T-helper 22 cell (primary cell): ENCODE data around the gene AGAP1.

Experiments used
- DNase-seq: peaks from one replicate; pipeline ENCODE4 v3.0.0-alpha.2; 2020; ENCODE audit warnings: low read depth

AGAP1 gene

DNA sequence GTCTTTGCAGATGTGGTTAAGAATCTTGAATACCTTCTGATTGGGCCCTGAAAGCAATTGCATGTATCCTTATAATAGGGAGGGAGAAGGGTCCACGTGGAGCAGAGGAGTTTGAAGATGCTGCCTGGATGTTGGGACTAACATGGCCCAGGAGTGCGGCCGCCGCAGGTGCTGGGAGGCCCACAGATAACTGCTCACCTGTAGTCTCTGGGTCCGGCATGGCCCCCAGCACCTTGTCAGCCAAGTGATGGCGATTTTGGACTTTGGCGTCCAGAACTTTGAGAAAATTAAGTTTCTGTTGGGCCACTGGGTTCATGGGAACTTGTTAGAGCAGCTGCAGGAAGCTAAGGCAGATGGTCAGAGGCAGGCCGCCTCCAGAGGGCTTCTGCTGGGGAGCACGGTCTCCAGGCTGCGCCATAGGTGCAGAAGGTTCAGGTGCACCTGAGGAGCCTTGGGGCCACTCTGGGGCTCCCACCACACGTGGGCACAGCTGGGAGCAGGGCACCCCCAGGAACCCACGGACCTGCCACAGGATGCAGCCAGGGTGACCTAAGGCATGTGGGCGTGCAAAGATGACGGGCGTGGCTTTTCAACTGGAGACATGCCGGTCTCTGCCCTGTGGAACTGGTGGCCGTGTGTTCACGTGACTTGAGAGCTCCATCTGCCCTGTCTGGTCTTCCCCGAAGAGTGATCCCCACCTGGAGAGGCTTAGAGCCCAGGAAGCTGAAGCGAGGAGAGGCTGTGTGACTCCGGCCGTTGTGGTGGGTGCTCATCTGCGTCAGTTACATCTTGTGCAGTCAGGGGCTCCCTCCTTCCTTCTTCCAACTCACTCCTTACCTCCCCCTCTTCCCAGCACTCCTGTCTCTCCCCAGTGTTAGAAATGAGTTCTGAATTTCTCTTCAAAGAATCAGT lies 277.3 kb downstream of the AGAP1 start:
- no peak for DNase-seq

GRCh38 chr2:235773188-235773928 lies 279.5 kb downstream of the AGAP1 start:
- DNase-seq = no peak

DNA sequence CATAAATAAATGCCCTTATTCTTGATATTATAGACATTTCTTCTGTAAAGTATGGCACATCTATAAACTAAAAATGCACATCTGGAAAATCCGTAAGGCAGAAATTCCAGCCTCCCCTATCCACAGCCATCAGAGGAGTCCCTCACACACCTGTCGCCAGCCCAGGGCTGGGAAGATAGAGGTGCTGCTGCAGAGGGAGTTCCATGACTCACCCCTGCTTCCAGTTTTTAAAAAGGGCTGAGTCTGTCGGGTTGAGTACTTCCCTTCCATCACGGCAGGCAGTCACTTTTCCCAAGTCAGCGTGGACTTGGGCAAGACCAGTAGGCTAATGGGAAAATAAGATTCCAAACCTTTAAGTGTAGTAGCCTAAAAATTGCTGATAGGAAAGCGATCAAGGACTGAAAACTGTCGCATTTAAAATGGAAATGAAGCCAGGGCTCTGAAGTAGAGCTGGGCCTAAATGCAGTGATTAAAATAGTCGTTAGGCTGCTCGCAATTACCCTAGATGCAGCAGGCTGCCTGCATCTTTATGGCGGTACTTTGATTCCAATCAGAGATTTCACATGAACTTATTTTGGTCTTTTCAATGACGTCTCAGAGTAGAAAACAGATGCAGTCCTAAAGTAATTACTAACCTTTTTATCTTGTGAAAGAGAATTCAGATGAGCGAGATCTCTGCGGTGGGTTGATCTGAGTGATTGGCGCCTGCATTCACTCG lies 280.5 kb downstream of the AGAP1 start:
- no peak for DNase-seq

GRCh38 chr2:235776531-235776930 lies 282.7 kb downstream of the AGAP1 start:
- DNase-seq = no peak

DNA sequence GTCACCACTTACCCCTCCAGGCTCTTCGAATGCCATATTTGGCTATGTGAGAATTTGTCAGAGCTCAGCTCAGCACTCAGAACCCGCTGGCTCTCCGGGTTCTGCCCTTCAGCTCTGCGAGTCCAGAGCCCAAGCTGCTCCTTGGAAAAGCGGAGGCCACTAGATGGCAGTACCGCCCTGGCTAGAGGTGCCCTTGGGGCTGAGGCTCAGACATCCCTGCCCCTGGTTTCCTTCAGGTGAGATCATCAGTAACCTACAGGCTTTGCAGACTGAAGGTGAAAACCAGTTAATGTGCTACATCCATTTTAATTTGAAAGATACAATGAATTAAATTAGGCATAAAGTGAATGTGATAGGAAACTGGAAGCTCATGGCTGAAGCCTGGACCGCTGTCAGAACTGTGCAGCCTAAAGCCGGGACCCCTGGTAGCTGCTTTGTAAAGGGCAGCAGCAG lies 285.6 kb downstream of the AGAP1 start:
- DNase-seq = no peak

DNA sequence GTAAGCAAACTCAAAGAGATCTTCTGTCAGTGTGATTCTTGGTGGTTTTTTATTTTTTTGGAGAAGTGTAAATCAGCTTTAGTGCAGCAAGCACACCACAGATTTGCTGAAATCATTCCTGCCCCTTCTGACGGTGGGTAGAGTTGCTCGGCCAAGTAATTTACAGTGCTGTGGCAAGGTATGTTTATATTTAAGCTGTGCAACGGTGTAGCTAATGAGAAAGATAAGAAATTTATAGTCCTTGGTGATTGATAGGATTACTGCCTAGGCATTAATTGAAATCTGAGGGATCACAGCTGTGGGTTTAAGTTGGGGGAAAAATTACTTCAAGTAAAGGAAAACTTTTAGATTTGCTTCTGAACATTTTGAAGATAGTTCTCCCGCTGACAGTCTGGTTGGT lies 286.6 kb downstream of the AGAP1 start:
- DNase-seq = no peak

DNA sequence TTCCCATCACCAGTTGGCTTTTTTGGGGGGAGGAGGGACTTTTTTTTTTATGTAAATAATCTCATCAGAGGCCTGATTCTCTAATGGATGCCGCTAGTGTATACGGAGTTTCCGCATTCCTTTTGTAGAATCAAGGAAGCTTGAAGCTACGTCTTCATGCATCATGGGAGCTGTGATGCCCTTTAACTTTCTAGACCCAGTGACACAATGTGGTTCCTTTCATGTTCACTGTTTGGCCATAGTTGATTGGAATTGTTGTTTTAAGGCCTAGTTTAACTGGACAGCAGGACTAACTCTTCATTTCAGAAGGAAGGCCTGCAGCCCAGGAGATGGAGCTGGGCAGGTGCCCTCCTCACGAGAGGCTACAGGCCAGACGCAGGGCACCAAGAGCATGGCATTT lies 287.9 kb downstream of the AGAP1 start:
- no peak for DNase-seq

GRCh38 chr2:235784788-235785187 lies 290.9 kb downstream of the AGAP1 start:
- no peak for DNase-seq

DNA sequence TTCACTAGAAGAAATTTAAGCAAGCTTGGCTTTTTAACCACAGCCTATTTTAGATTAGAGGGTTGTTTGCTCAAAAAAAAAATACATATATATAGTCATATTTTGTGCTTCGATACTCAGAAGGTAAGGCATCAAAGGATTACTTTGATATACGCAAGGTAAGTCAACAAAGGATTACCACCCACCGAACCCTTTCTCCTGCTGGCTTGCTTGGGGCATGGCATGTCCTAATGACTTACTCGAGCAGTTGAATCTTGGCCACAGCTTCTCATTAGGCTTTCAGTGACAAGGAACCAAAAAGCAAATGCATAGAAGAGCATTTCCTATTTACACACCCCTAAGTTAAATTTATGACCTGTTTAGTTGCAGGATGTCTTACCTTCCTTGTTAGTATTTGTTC lies 295.7 kb downstream of the AGAP1 start:
- no peak for DNase-seq

DNA sequence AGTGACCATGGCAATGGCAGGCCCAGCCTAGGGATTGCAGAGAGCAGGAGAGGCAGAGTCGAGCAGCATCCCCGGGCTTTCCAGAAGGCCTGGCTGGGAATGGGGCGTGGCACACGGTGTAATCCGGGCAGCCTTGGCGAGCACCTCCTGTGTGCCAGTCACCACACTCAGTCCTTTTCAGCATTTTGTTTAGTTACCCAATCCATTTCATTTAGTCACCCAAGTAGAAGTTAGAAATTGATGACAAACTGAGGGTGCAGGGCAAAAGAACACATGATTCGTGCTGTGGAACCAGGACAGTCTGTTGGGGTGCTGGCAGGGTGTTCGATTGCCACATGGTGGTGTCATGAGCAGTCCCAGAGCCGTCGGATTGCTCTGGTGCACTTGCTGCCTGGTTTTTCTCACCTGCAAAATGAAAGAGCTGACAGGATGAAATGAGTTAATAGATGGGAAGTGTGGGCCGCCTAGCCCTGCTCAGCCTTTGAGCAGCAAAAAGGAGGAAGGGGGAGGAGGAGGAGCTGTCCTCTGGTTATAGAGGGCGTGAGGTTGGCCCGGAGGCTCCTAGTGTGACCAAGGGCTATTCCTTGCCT lies 299.4 kb downstream of the AGAP1 start:
- no peak for DNase-seq

- no peak for DNase-seq
Observed at GRCh38 chr2:235799281-235799680, 305.4 kb downstream of the AGAP1 start.

DNA sequence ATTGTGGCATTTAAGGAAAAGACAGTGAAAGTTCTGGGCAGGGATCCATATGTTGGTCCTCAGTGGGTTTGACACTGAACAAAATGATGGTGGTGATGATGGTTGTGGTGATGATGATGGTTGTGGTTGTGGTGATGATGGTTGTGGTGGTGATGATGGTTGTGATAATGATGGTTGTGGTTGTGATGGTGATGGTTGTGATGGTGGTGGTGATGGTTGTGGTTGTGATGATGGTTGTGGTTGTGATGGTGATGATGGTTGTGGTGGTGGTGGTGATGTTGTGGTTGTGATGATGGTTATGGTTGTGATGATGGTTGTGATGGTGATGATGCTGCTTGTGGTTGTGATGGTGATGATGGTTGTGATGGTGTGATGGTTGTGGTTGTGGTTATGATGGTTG lies 308.7 kb downstream of the AGAP1 start:
- DNase-seq = no peak

GRCh38 chr2:235803028-235803427 lies 309.2 kb downstream of the AGAP1 start:
- no peak for DNase-seq

- DNase-seq = no peak
Observed at GRCh38 chr2:235804676-235805075, 310.8 kb downstream of the AGAP1 start.

GRCh38 chr2:235806986-235807750 lies 313.3 kb downstream of the AGAP1 start:
- DNase-seq = no peak

- no peak for DNase-seq
Observed at GRCh38 chr2:235808366-235808765, 314.5 kb downstream of the AGAP1 start.

GRCh38 chr2:235810252-235810651 lies 316.4 kb downstream of the AGAP1 start:
- DNase-seq = no peak

- DNase-seq = no peak
Observed at GRCh38 chr2:235810846-235811245, 317.0 kb downstream of the AGAP1 start.

GRCh38 chr2:235811446-235812184 lies 317.8 kb downstream of the AGAP1 start:
- no peak for DNase-seq

DNA sequence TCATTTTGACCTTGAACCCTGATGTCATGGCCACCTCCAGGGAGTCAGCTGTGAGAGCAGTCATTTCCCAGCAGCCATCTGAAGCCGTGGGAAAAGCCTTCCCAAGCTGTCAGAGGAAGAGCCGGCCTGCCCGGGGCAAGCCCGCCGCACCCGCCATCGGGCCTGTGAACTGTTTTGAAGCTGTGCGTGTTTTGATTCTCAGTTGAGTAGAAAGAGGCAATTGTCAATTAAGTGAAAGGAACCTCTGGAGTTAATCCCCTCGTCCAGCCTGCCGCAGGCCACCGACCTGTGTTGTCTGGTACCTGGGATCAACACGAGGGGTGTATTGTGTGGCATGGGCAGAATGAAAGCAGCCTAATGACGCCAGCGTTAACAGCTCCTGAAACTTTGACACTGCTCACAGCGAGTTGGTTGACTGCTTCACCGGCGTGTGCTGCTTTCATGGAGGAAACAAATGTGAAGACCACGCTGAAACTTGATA lies 318.4 kb downstream of the AGAP1 start:
- DNase-seq = no peak

GRCh38 chr2:235813398-235813797 lies 319.6 kb downstream of the AGAP1 start:
- DNase-seq = no peak
